Measurements from ENCODE around the gene NUP62CL. TPM values are rescaled to one million over a fixed set of nuclear protein-coding genes. Genes with fewer than 3 reads are reported as not detected.

The NUP62CL gene
- total RNA-seq (1 to 10 TPM in 3 of 5 experiments, under 1 TPM in 2; 0.73 to 2.1 (median 1.6) TPM), polyA plus RNA-seq (1 to 10 TPM in 1 of 2 donors, under 1 TPM in 1; 0.57 to 1.2 TPM), total RNA-seq (5.1 reads per million, percentile 24 among the genes with 10 or more reads in this experiment)

GRCh38 chrX:107205770-107206696, at the start of gene NUP62CL, which contains the start of gene DNAAF6:
NUP62CL (minus strand) TSS chrX:107206433; CDS start chrX:107175146, 31,287 bp downstream.
DNAAF6 (plus strand) TSS chrX:107206611; CDS start chrX:107212876, 6,265 bp downstream.
- ChIA-PET POLR2A (no interaction called here), CTCF (no interaction called here)
- peaks cover 0 to 2% (median 0%) of the 10 kb centered on the region in 5 donors for H3K27me3 Mint-ChIP-seq
- DNase-seq (peak; percentile 28 to 75 (median 61)), ATAC-seq (peak; percentile 94)
- peak within 1 kb of the TSS; percentile 80 to 93 (median 90) for H3K4me3 Mint-ChIP-seq
- intact Hi-C loops (cut with micrococcal nuclease), result loop anchor here (1.0 to 10.0 kb wide), 5 partner anchors 88 to 422 kb away; partner anchors contain the start of genes PRPS1 (in 2 of the 2) and RBM41 (in 2 of the 2)
- H3K27ac Mint-ChIP-seq, result peak within 1 kb of the TSS; percentile 28 to 84 (median 74)
- peak within 1 kb of the TSS; percentile 57 for H3K27ac ChIP-seq (ENCODE audit: low read depth, low read length)
- H3K4me3 ChIP-seq (ENCODE audit: low read length), result peak within 1 kb of the TSS; percentile 72
- H3K27me3 ChIP-seq (ENCODE audit: control insufficient read depth in 2 of 2, insufficient read depth in 2 of 2, low read length in 2 of 2), result no peaks in the 10 kb centered on the region
- H3K36me3 Mint-ChIP-seq, result no peaks in the 10 kb centered on the region
- H3K4me1 ChIP-seq (ENCODE audit: control insufficient read depth in 2 of 2, insufficient read depth in 2 of 2, low read length in 2 of 2), result no peaks in the 10 kb centered on the region
- H3K9me3 ChIP-seq (ENCODE audit: control insufficient read depth in 2 of 3, low read length in 3 of 3), result no peaks in the 10 kb centered on the region
- H3K9me3 Mint-ChIP-seq, result no peaks in the 10 kb centered on the region
- peaks cover 0 to 11% (median 3%) of the 10 kb centered on the region in 7 donors for H3K4me1 Mint-ChIP-seq
- no peaks in the 10 kb centered on the region for H3K36me3 ChIP-seq (ENCODE audit: control insufficient read depth in 2 of 3, insufficient read depth in 3 of 3, low read length in 3 of 3)

GRCh38 chrX:107228486-107228819, 22.2 kb upstream of the NUP62CL start:
- intact Hi-C loops (cut with micrococcal nuclease), result no loop called here
- Mint-ChIP-seq H3K27me3 (peaks cover 0 to 8% (median 0%) of the 10 kb centered on the region in 5 donors), H3K36me3 (peaks cover 0 to 5% (median 0%) of the 10 kb centered on the region in 5 donors), H3K4me1 (no peaks in the 10 kb centered on the region), H3K27ac (no peak overlapping the region), H3K9me3 (peaks cover 0 to 1% (median 0%) of the 10 kb centered on the region in 11 donors), H3K4me3 (no peak overlapping the region)
- Histone ChIP-seq H3K27me3 (ENCODE audit: control insufficient read depth in 2 of 2, insufficient read depth in 2 of 2, low read length in 2 of 2) (no peaks in the 10 kb centered on the region), H3K27ac (ENCODE audit: low read depth, low read length) (no peak overlapping the region), H3K4me3 (ENCODE audit: low read length) (no peak overlapping the region), H3K4me1 (ENCODE audit: control insufficient read depth in 2 of 2, insufficient read depth in 2 of 2, low read length in 2 of 2) (no peaks in the 10 kb centered on the region), H3K36me3 (ENCODE audit: control insufficient read depth in 2 of 3, insufficient read depth in 3 of 3, low read length in 3 of 3) (no peaks in the 10 kb centered on the region), H3K9me3 (ENCODE audit: control insufficient read depth in 2 of 3, low read length in 3 of 3) (no peaks in the 10 kb centered on the region)
- POLR2A ChIA-PET, result no interaction called here
- CTCF ChIA-PET, result no interaction called here
- ATAC-seq (no peak), DNase-seq (no peak)

DNA sequence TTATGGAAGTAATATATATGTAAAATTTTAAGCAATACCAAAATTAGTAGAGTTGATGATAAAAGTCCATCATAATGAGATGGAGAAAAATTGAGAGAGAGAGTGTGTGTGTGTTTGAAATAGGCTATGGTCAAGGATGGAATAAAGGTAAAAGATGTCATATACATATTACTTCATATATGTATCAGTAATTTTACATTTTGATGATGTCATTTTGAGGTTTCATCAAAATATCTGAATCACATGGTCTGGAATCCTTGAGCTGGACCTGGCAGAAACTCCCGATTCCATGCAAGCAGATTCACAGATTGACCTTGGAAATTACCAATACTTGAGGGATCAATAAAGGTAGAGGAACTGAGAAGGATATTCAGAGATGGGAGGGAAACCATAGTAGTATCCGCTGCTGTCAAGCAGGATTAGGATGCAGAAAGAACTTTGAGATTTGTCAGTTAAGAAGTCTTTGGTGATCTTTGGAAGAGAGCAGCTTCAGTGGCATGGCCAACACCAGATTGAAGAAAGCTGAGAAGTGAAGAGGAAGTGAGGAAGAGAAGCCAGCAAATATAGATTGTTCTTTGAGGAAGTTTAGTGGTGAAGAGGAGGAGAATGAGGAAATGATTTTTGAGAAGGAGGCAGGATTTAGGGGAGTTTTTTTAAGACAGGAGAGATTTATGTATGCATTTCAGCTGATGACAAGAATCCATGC, 21.7 kb upstream of the NUP62CL start:
- intact Hi-C loops (cut with micrococcal nuclease), result no loop called here
- CTCF ChIA-PET, result no interaction called here
- H3K4me1 ChIP-seq (ENCODE audit: control insufficient read depth in 2 of 2, insufficient read depth in 2 of 2, low read length in 2 of 2), result no peaks in the 10 kb centered on the region
- no peaks in the 10 kb centered on the region for H3K36me3 ChIP-seq (ENCODE audit: control insufficient read depth in 2 of 3, insufficient read depth in 3 of 3, low read length in 3 of 3)
- H3K4me3 ChIP-seq (ENCODE audit: low read length), result no peak overlapping the region
- DNase-seq (no peak), ATAC-seq (no peak)
- no peak overlapping the region for H3K27ac ChIP-seq (ENCODE audit: low read depth, low read length)
- no peaks in the 10 kb centered on the region for H3K27me3 ChIP-seq (ENCODE audit: control insufficient read depth in 2 of 2, insufficient read depth in 2 of 2, low read length in 2 of 2)
- Mint-ChIP-seq H3K27ac (no peak overlapping the region), H3K9me3 (peaks cover 0 to 1% (median 0%) of the 10 kb centered on the region in 11 donors), H3K4me3 (no peak overlapping the region), H3K27me3 (peaks cover 0 to 6% (median 0%) of the 10 kb centered on the region in 5 donors), H3K36me3 (peaks cover 0 to 5% (median 0%) of the 10 kb centered on the region in 5 donors), H3K4me1 (no peaks in the 10 kb centered on the region)
- POLR2A ChIA-PET, result no interaction called here
- H3K9me3 ChIP-seq (ENCODE audit: control insufficient read depth in 2 of 3, low read length in 3 of 3), result no peaks in the 10 kb centered on the region

GRCh38 chrX:107226757-107227156, 20.5 kb upstream of the NUP62CL start:
- CTCF ChIA-PET, result no interaction called here
- H3K9me3 ChIP-seq (ENCODE audit: control insufficient read depth in 2 of 3, low read length in 3 of 3), result no peaks in the 10 kb centered on the region

GRCh38 chrX:107213477-107213876, 7.2 kb upstream of the NUP62CL start:
- Mint-ChIP-seq H3K27me3 (peaks cover 0 to 19% (median 0%) of the 10 kb centered on the region in 5 donors), H3K4me1 (no peaks in the 10 kb centered on the region), H3K4me3 (no peak overlapping the region), H3K36me3 (no peaks in the 10 kb centered on the region), H3K27ac (no peak overlapping the region), H3K9me3 (no peaks in the 10 kb centered on the region)
- Histone ChIP-seq H3K4me1 (ENCODE audit: control insufficient read depth in 2 of 2, insufficient read depth in 2 of 2, low read length in 2 of 2) (no peaks in the 10 kb centered on the region), H3K4me3 (ENCODE audit: low read length) (no peak overlapping the region), H3K27ac (ENCODE audit: low read depth, low read length) (no peak overlapping the region), H3K9me3 (ENCODE audit: control insufficient read depth in 2 of 3, low read length in 3 of 3) (no peaks in the 10 kb centered on the region), H3K36me3 (ENCODE audit: control insufficient read depth in 2 of 3, insufficient read depth in 3 of 3, low read length in 3 of 3) (no peaks in the 10 kb centered on the region), H3K27me3 (ENCODE audit: control insufficient read depth in 2 of 2, insufficient read depth in 2 of 2, low read length in 2 of 2) (no peaks in the 10 kb centered on the region)
- ChIA-PET POLR2A (no interaction called here), CTCF (no interaction called here)
- DNase-seq (no peak), ATAC-seq (no peak)
- intact Hi-C loops (cut with micrococcal nuclease), result no loop called here

More at GRCh38 chrX:107226757-107227156, 20.5 kb upstream of the NUP62CL start:
- H3K27ac ChIP-seq (ENCODE audit: low read depth, low read length), result no peak overlapping the region
- H3K4me3 ChIP-seq (ENCODE audit: low read length), result no peak overlapping the region
- H3K4me1 ChIP-seq (ENCODE audit: control insufficient read depth in 2 of 2, insufficient read depth in 2 of 2, low read length in 2 of 2), result no peaks in the 10 kb centered on the region
- H3K36me3 Mint-ChIP-seq, result peaks cover 0 to 5% (median 0%) of the 10 kb centered on the region in 5 donors
- no peaks in the 10 kb centered on the region for H3K36me3 ChIP-seq (ENCODE audit: control insufficient read depth in 2 of 3, insufficient read depth in 3 of 3, low read length in 3 of 3)
- POLR2A ChIA-PET, result no interaction called here
- H3K27ac Mint-ChIP-seq, result no peak overlapping the region
- H3K27me3 ChIP-seq (ENCODE audit: control insufficient read depth in 2 of 2, insufficient read depth in 2 of 2, low read length in 2 of 2), result no peaks in the 10 kb centered on the region
- no peak overlapping the region for H3K4me3 Mint-ChIP-seq
- H3K4me1 Mint-ChIP-seq, result no peaks in the 10 kb centered on the region
- intact Hi-C loops (cut with micrococcal nuclease), result no loop called here
- DNase-seq, result no peak
- H3K27me3 Mint-ChIP-seq, result peaks cover 0 to 6% (median 0%) of the 10 kb centered on the region in 5 donors
- peaks cover 0 to 1% (median 0%) of the 10 kb centered on the region in 11 donors for H3K9me3 Mint-ChIP-seq
- ATAC-seq, result no peak

DNA sequence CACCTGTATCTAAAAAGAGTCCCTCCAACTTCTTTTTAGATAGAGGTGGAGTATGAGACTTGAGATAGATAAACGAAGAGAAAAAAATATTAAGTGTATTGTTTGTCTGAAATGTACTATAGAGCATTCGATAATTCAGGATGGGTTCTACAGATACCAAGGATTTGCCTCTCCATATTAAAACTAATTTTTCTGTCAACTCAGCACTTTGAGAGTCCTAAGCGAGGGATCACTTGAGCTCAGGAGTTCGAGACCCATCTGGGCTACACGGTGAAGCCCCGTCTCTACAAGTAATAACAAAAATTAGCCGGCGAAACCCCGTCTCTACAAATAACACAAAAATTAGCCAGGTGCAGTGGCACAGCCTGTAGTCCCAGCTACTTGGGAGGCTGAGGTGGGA, 1.7 kb upstream of the NUP62CL start:
- ChIA-PET POLR2A (no interaction called here), CTCF (no interaction called here)
- Histone ChIP-seq H3K36me3 (ENCODE audit: control insufficient read depth in 2 of 3, insufficient read depth in 3 of 3, low read length in 3 of 3) (no peaks in the 10 kb centered on the region), H3K9me3 (ENCODE audit: control insufficient read depth in 2 of 3, low read length in 3 of 3) (no peaks in the 10 kb centered on the region), H3K27me3 (ENCODE audit: control insufficient read depth in 2 of 2, insufficient read depth in 2 of 2, low read length in 2 of 2) (no peaks in the 10 kb centered on the region), H3K4me3 (ENCODE audit: low read length) (no peak overlapping the region), H3K27ac (ENCODE audit: low read depth, low read length) (no peak overlapping the region), H3K4me1 (ENCODE audit: control insufficient read depth in 2 of 2, insufficient read depth in 2 of 2, low read length in 2 of 2) (no peaks in the 10 kb centered on the region)
- DNase-seq (no peak), ATAC-seq (no peak)
- no peaks in the 10 kb centered on the region for H3K9me3 Mint-ChIP-seq
- H3K4me3 Mint-ChIP-seq, result peak overlapping the region in 1 of 10 donors; percentile 26
- no peak overlapping the region for H3K27ac Mint-ChIP-seq
- intact Hi-C loops (cut with micrococcal nuclease), result loop anchor here (5.0 to 10.0 kb wide), 2 partner anchors 213 to 419 kb away; partner anchors contain the start of gene PRPS1 (in 1 of the 2)
- peaks cover 0 to 11% (median 3%) of the 10 kb centered on the region in 7 donors for H3K4me1 Mint-ChIP-seq
- no peaks in the 10 kb centered on the region for H3K36me3 Mint-ChIP-seq
- H3K27me3 Mint-ChIP-seq, result peaks cover 0 to 7% (median 0%) of the 10 kb centered on the region in 5 donors
